Superior temporal gyrus (tissue), 1 donor: ENCODE measurements around the gene MYL5.

Experiments used
- DNase-seq: peaks from one replicate; pipeline ENCODE4 v3.0.0-alpha.2; 2016; ENCODE audit errors: extremely low spot score

Gene MYL5

GRCh38 chr4:707929-708630 lies 33.7 kb downstream of the MYL5 start:
- no peak for DNase-seq

GRCh38 chr4:708631-708933 lies 34.2 kb downstream of the MYL5 start:
- no peak for DNase-seq

GRCh38 chr4:709348-709747 lies 35.0 kb downstream of the MYL5 start:
- DNase-seq: no peak

GRCh38 chr4:710116-710515 lies 35.8 kb downstream of the MYL5 start:
- no peak for DNase-seq

- no peak for DNase-seq
These were observed 36.6 kb downstream of the MYL5 start for GRCh38 chr4:710916-711315.

GRCh38 chr4:712093-712492 lies 37.8 kb downstream of the MYL5 start:
- DNase-seq: no peak

GRCh38 chr4:712916-713632 lies 38.7 kb downstream of the MYL5 start:
- DNase-seq: no peak

- DNase-seq: no peak
These were observed 39.7 kb downstream of the MYL5 start for GRCh38 chr4:714087-714486.

GRCh38 chr4:717601-718320 lies 43.4 kb downstream of the MYL5 start:
- no peak for DNase-seq

- no peak for DNase-seq
These were observed 44.1 kb downstream of the MYL5 start for GRCh38 chr4:718460-718859.

- no peak for DNase-seq
These were observed 45.9 kb downstream of the MYL5 start for GRCh38 chr4:720111-720860.

- no peak for DNase-seq
These were observed 47.2 kb downstream of the MYL5 start for GRCh38 chr4:721261-722168.

GRCh38 chr4:722169-722725 lies 47.9 kb downstream of the MYL5 start:
- DNase-seq: peak; percentile 40

GRCh38 chr4:722851-723360 lies 48.6 kb downstream of the MYL5 start:
- DNase-seq: no peak

GRCh38 chr4:723751-724530 lies 49.6 kb downstream of the MYL5 start:
- no peak for DNase-seq

- no peak for DNase-seq
These were observed 51.3 kb downstream of the MYL5 start for GRCh38 chr4:725391-726234.

GRCh38 chr4:726235-726787 lies 52.0 kb downstream of the MYL5 start:
- peak; percentile 26 for DNase-seq

GRCh38 chr4:726838-727237 lies 52.5 kb downstream of the MYL5 start:
- DNase-seq: no peak

- DNase-seq: no peak
These were observed 53.2 kb downstream of the MYL5 start for GRCh38 chr4:727576-727975.
